ENCODE results near the gene DGKA.
"Not testable (repeated sequence)": the region's sequence is repeated elsewhere in the genome, so short reads cannot be mapped to it uniquely, and the experiment has no call there.

DGKA gene

GRCh38 chr12:55969356-55969755, 38.4 kb downstream of the DGKA start:
- no peak for DNase-seq

GRCh38 chr12:55970775-55971174, 39.8 kb downstream of the DGKA start:
- DNase-seq = no peak

- no peak for DNase-seq
Observed at GRCh38 chr12:55972042-55972441, 41.1 kb downstream of the DGKA start.

- DNase-seq = no peak
Observed at GRCh38 chr12:55972456-55972855, 41.5 kb downstream of the DGKA start.

- DNase-seq = no peak
Observed at GRCh38 chr12:55972911-55973598, 42.1 kb downstream of the DGKA start.

- peak; percentile 99 for DNase-seq
Observed at GRCh38 chr12:55973599-55974307, 42.8 kb downstream of the DGKA start, which contains the start of gene RAB5B. Gene RAB5B, plus strand, starts transcription at chr12:55974078. Its CDS starts 12,883 bp downstream, at chr12:55986961.

GRCh38 chr12:55974308-55974730, 43.4 kb downstream of the DGKA start:
- DNase-seq = no peak

- no peak for DNase-seq
Observed at GRCh38 chr12:55978393-55978792, 47.4 kb downstream of the DGKA start.

- no peak for DNase-seq
Observed at GRCh38 chr12:55979069-55979468, 48.1 kb downstream of the DGKA start.

- not testable (repeated sequence) for DNase-seq
Observed at GRCh38 chr12:55981882-55982281, 50.9 kb downstream of the DGKA start.

- no peak for DNase-seq
Observed at GRCh38 chr12:55982319-55982936, 51.5 kb downstream of the DGKA start.

GRCh38 chr12:55983232-55983842, 52.4 kb downstream of the DGKA start:
- no peak for DNase-seq

GRCh38 chr12:55984861-55985260, 53.9 kb downstream of the DGKA start:
- DNase-seq = no peak

- no peak for DNase-seq
Observed at GRCh38 chr12:55985341-55985740, 54.4 kb downstream of the DGKA start.

- not testable (repeated sequence) for DNase-seq
Observed at GRCh38 chr12:55985976-55986375, 55.0 kb downstream of the DGKA start.

- DNase-seq = no peak
Observed at GRCh38 chr12:55991110-55991509, 60.1 kb downstream of the DGKA start.

GRCh38 chr12:55993230-55993853, 62.4 kb downstream of the DGKA start:
- DNase-seq = no peak

- no peak for DNase-seq
Observed at GRCh38 chr12:55995366-55995765, 64.4 kb downstream of the DGKA start.

- DNase-seq = peak; percentile 85
Observed at GRCh38 chr12:55996201-55996714, 65.3 kb downstream of the DGKA start.

GRCh38 chr12:55996715-55997534, 66.0 kb downstream of the DGKA start, which contains the start of gene SUOX:
Gene SUOX, plus strand, starts transcription at chr12:55997276. Its CDS starts 4,946 bp downstream, at chr12:56002222.
- DNase-seq = peak; percentile 69

- DNase-seq = no peak
Observed at GRCh38 chr12:55997535-55997859, 66.5 kb downstream of the DGKA start.

GRCh38 chr12:55999522-55999921, 68.6 kb downstream of the DGKA start:
- not testable (repeated sequence) for DNase-seq
